Stimulated activated CD8-positive, alpha-beta memory T cell treated with anti-CD3 and anti-CD28 coated beads, Interleukin-7, amount 100 ng/mL, for 1 hour (primary cell): Measurements from ENCODE around the gene CFAP97.
A peak's percentile ranks its signal among the peaks of the same experiment; 100 is the strongest.
"Not testable (repeated sequence)": the region's sequence is repeated elsewhere in the genome, so short reads cannot be mapped to it uniquely, and the experiment has no call there.

Experiments used
- DNase-seq, 2 donors: peaks; one replicate each; pipeline ENCODE4 v3.0.0-alpha.2; 2020; ENCODE audit warnings: low read depth in 2 of 2

CFAP97 gene

GRCh38 chr4:185222598-185222997, 18.8 kb upstream of the CFAP97 start:
- no peak for DNase-seq

- no peak for DNase-seq
Observed at GRCh38 chr4:185221912-185222311, 18.1 kb upstream of the CFAP97 start.

- DNase-seq: no peak
Observed at GRCh38 chr4:185221491-185221890, 17.7 kb upstream of the CFAP97 start.

GRCh38 chr4:185219551-185220344, 15.9 kb upstream of the CFAP97 start:
- DNase-seq: no peak

GRCh38 chr4:185218312-185218711, 14.5 kb upstream of the CFAP97 start:
- DNase-seq: no peak

GRCh38 chr4:185217408-185217975, 13.7 kb upstream of the CFAP97 start:
- DNase-seq: no peak

GRCh38 chr4:185215261-185215660, 11.5 kb upstream of the CFAP97 start:
- DNase-seq: no peak

GRCh38 chr4:185213877-185214276, 10.1 kb upstream of the CFAP97 start:
- DNase-seq: no peak

- DNase-seq: no peak
Observed at GRCh38 chr4:185212581-185212980, 8.8 kb upstream of the CFAP97 start.

GRCh38 chr4:185211641-185212040, 7.8 kb upstream of the CFAP97 start:
- DNase-seq: no peak

- no peak for DNase-seq
Observed at GRCh38 chr4:185211035-185211434, 7.2 kb upstream of the CFAP97 start.

- no peak for DNase-seq
Observed at GRCh38 chr4:185210102-185210981, 6.5 kb upstream of the CFAP97 start.

- not testable (repeated sequence) for DNase-seq
Observed at GRCh38 chr4:185209852-185210101, 6.0 kb upstream of the CFAP97 start.

GRCh38 chr4:185209031-185209851, 5.4 kb upstream of the CFAP97 start, which contains the start of gene SNX25:
TSS of gene SNX25 (plus strand) at chr4:185209598. CDS start at chr4:185209827, 229 bp downstream.
- DNase-seq: peak; percentile 60 to 72

GRCh38 chr4:185207466-185207865, 3.7 kb upstream of the CFAP97 start:
- no peak for DNase-seq

GRCh38 chr4:185205697-185206342, 2.0 kb upstream of the CFAP97 start:
- no peak for DNase-seq

GRCh38 chr4:185205073-185205472, 1.3 kb upstream of the CFAP97 start:
- DNase-seq: not testable (repeated sequence)

- DNase-seq: no peak
Observed at GRCh38 chr4:185204238-185204910, 574 bp upstream of the CFAP97 start.

- DNase-seq: no peak
Observed at GRCh38 chr4:185202984-185203485, 765 bp downstream of the CFAP97 start.
